GM04503 (cell line): ENCODE measurements around the gene DENND10.
"Not testable (repeated sequence)": the region's sequence is repeated elsewhere in the genome, so short reads cannot be mapped to it uniquely, and the experiment has no call there.

ENCODE experiments used
- DNase-seq: peaks from one replicate; pipeline ENCODE4 v3.0.0-alpha.2; 2012; ENCODE audit warnings: low read depth

DENND10 gene

DNA sequence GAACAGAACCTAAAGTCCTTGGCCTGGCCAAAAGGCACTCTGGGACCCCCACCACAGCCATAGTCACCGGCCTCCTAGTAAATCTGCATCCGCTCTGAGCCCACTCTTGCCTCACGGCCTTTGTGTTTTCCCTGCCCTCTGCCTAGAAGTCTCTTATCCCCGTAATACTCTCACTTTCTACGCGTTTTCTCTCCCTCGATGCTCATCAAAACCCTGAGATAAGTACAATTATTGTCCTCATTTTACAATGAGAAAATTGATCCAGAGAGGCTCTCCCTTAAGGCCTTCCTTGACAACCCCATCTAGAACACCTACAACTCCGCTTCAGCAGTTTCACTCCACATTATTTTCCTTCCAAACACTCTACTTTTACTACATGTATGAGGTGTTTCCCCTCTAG is 63.1 kb downstream of the DENND10 start:
- no peak for DNase-seq

DNA sequence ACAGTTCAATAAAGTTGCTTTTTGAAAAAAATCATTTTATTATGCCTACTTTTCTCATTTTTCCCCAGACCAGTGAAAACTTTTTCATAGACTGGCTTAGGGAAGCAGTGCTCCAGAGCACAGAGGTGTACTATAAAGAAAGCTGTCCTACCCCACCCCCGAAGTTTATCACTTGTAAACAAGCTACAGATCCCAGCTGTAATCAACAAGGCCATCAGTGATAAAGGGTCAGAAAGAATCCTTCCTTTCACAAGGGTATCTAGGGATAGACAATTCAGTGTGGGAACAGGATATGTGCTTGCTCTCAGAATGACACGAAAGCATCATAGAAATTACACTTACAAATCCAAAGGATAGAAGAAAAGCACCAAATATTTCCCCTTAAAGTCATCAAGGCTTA is 70.2 kb downstream of the DENND10 start:
- no peak for DNase-seq

DNA sequence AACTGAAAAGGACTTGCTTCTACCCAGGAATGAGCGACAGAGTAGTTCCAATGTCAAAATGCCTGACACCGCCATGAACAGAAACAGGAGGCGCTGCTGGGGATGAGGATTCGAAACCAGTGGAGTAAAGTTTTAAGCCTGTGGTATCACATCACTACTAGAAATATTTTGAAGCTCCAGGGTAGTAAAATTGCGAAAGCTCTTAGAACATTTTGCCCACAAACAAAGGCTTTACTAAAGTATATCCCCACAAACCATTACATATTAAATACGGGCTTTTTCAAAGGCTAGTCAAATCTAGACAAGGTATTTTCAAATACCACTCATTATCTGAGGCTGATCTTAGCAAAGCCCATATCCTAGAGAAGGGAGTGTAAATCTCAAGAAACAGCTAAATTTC is 72.3 kb downstream of the DENND10 start:
- no peak for DNase-seq

DNA sequence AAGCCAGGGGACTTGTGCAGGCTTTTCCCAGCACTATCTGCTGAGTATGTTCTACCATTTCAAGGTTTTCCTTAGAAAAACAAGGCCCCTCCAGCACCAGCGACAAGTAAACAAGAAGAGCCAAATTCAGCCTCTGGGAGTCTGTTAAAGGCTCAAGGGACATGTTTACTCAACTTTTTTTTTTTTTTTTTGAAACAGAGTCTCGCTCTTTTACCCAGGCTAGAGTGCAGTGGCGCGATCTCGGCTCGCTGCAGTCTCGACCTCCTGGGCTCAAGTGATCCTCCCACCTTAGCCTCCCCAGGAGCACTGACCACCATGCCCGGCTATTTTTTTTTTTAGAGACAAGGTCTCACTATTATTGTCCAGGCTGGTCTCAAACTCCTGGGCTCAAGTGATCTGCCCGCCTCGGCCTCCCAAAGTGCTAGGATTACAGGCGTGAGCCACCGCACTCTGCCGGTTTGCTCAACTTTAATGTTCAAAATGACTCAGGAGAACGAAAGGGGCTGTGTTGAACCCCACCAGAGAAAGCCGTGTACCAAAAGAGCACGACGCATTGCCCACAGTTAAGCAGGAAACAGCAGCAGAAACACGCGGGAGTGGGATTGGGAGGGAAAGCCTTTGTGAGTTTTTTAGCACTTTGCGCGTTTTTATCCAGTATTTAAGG is 73.9 kb downstream of the DENND10 start:
- no peak for DNase-seq

DNA sequence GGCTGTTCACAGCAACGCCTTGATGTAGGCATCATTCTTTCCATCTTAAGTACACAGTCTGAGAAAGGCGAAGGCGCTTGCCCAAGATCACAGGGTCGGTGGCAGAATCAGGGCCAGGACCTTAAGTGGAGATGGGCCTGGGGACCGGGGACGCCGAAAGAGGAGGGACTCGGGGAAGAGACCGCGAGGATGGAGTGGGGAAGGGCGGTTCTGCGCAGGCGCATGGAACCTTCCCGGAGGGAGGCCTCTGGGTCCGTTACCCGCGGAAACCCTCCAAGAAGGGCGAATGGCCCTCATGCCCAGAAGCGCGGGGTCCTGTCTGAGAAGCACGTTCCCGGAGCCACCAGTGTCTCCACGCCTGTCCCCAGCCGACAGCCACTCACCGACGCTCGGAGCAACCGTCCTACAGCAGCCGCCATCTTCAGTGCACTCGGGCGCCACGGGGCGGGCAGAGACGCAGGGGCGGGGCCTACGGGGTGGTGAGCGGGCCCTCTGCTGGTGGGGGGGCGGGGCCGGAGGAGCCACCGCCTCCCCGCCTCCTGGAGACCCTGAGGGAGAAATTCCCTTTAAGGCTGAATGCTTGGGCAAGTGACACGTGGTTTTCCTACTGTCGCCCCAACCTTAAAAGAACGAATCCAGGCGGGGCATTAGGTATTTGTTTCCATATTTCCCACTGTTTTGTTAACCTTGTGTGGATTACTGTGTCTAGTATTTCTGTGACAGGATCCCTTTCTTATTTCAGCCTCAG is 74.6 kb downstream of the DENND10 start, which contains the start of gene PRDX3:
TSS of gene PRDX3 (minus strand) at position 441 of the 748 bp plus-strand sequence. CDS start at position 419, 22 bp downstream.
- peak; percentile 39 for DNase-seq

DNA sequence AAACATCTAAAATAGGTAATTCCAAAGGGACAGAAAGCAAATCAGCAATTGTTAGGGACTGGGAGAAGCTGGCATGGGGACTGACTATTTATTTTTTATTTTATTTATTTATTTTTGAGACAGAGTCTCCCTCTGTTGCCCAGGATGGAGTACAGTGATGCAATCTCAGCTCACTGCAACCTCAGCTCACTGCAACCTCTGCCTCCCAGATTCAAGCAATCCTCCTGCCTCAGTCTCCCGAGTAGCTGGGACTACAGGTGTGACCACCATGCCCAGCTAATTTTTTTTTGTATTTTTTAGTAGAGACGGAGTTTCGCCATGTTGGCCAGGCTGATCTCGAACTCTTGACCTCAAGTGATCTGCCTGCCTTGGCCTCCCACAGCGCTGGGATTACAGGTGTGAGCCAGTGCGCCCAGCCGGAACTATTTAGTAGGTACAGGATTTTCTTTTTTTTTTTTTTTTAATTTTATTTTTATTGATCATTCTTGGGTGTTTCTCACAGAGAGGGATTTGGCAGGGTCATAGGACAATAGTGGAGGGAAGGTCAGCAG is 77.0 kb downstream of the DENND10 start:
- DNase-seq = not testable (repeated sequence)

DNA sequence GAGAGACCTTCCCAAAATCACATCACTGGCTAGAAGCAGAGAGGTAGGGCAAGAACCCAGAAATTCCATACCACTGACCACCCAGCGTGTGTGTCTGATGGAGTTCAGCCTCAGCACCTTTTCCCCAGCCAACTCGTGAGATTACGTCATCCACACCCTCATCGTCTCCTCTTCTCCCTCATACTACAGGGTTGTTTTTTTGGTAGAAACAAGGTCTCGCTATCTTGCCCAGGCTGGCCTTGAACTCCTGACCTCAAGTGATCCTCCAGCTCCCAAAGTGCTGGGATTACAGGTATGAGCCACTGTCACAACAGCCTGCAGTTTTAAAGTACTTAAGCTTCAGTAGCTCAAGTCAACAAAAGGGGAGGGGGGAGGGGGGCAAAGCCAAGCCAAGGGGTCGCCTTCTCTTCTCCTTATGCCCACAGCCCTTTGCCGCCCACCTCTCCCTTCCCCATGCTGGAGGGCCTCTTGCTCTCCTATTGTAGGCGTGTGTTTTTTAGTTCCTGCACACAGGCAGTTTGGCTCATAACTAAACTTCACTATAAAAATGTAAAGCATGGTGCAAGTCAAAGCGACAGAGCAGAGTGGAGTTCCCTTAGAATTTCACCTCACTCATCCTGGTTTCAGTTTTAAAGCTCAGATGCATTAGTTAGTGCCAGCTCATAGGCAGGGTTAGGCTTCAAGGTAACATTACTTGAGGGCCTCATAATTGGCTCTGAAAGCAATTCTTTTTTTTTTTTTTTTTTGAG is 79.9 kb downstream of the DENND10 start:
- DNase-seq = no peak
